Endodermal cell (in vitro differentiated cells): ENCODE data around the gene CTR9. TPM values are rescaled to one million over a fixed set of nuclear protein-coding genes. Genes with fewer than 3 reads are reported as not detected.

Source experiments
- DNase-seq: peaks from one replicate; pipeline ENCODE4 v3.0.0-alpha.2; 2017
- H3K27ac ChIP-seq: 2 replicates; pipeline ENCODE4 v1.5.1; 2013; ENCODE audit warnings: mild to moderate bottlenecking, low read depth, low read length, moderate library complexity
- H3K27me3 ChIP-seq: 2 replicates; pipeline ENCODE4 v1.6.1; 2013; ENCODE audit warnings: mild to moderate bottlenecking, low read length, moderate library complexity; ENCODE audit not compliant: insufficient read depth, control insufficient read depth, poor library complexity, severe bottlenecking
- H3K36me3 ChIP-seq: 2 replicates; pipeline ENCODE4 v1.7.0; 2013; ENCODE audit warnings: mild to moderate bottlenecking, low read length, moderate library complexity; ENCODE audit not compliant: control insufficient read depth, insufficient read depth
- H3K4me1 ChIP-seq: one replicate; pipeline ENCODE4 v1.7.0; 2013; ENCODE audit warnings: low read length; ENCODE audit not compliant: control insufficient read depth, insufficient read depth
- H3K4me3 ChIP-seq: 2 replicates; pipeline ENCODE4 v1.5.1; 2013; ENCODE audit warnings: mild to moderate bottlenecking, low read length, moderate library complexity
- H3K9ac ChIP-seq: 2 replicates; pipeline ENCODE4 v1.6.1; 2013; ENCODE audit warnings: mild to moderate bottlenecking, low read length, moderate library complexity; ENCODE audit not compliant: poor library complexity, severe bottlenecking; ENCODE audit errors: extremely low read depth
- H3K9me3 ChIP-seq: 2 replicates; pipeline ENCODE4 v1.6.1; 2013; ENCODE audit warnings: mild to moderate bottlenecking, low read length, moderate library complexity; ENCODE audit not compliant: control insufficient read depth
- H3K27ac Mint-ChIP-seq: 2 replicates; pipeline ENCODE4 v1.8.0; 2020; ENCODE audit warnings: mixed read lengths
- H3K27me3 Mint-ChIP-seq: 2 replicates; pipeline ENCODE4 v1.8.0; 2021; ENCODE audit warnings: mild to moderate bottlenecking, mixed read lengths; ENCODE audit not compliant: insufficient read depth
- H3K36me3 Mint-ChIP-seq: 2 replicates; pipeline ENCODE4 v1.8.0; 2020; ENCODE audit warnings: low read depth, mixed read lengths
- H3K4me1 Mint-ChIP-seq: 2 replicates; pipeline ENCODE4 v1.8.0; 2020; ENCODE audit warnings: mixed read lengths
- H3K4me3 Mint-ChIP-seq: 2 replicates; pipeline ENCODE4 v1.8.0; 2020; ENCODE audit warnings: mild to moderate bottlenecking, moderate library complexity, mixed read lengths
- H3K9me3 Mint-ChIP-seq: 2 replicates; pipeline ENCODE4 v1.8.0; 2020; ENCODE audit warnings: mild to moderate bottlenecking, mixed read lengths
- WGBS, 2 experiments: methylation state at CpG; one replicate each; pipeline versions ENCODE4 v1.1.5 to v1.1.7; 2013; ENCODE audit warnings: missing lambda C conversion rate in 2 of 2, mixed read lengths in 1 of 2; ENCODE audit not compliant: insufficient coverage in 1 of 2, insufficient read length in 1 of 2; 5-methylcytosine and 5-hydroxymethylcytosine counted together
- total RNA-seq, 2 donors: library from RNA; stranded (reverse); fragmentation: NEBNext Ultra II Directional in 1 of 2; extraction: Animal tissue kit (Norgen Biotek cat#: 25700) in 1 of 2; gene quantifications; 2 replicates in 1 of 2; 3 replicates in 1 of 2; pipeline ENCODE4 v1.2.1, GENCODE V29; 2021
- TF ChIP-seq, protein P1 (sequence below): fragments of 200-600 bp; sonication (generic); conservative IDR thresholded peaks from 2 replicates; pipeline ENCODE4 v1.5.0; 2021; ENCODE audit warnings: antibody characterized with exemption, mild to moderate bottlenecking

Gene CTR9
- total RNA-seq, 2 donors from 2014 or later = 32.7 to 37.5 TPM

DNA sequence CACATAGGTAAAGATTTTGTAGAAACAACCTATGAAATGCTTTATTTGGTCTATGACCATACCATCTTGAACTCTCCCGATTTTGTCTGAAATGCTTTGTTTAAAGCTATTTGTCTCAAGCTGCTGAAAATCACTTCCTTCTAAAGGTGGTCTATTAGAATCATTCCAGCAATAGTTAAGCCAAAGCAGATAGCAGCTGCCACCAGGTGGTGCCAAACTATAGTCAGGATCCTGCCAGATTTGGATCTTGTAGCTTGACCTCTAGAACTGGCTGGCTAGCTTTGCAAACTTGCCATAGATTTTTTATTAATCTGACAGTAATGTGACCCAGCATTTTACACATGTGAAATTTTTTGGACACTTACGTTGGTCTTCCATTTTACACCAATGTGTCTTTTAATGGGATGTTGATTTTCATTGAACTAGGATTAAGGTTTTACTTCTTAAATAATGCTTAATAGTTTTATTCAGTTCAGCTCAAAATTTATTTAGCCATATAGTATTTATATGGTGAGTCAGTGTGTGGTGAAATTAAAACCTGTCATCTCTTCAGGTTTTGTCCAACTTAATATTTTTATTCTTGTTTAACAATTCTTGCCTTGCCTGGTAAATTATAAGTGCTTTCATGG lies 19.7 kb downstream of the CTR9 start:
- H3K36me3 Mint-ChIP-seq = peaks cover 64% of the 10 kb centered on the region
- 72 to 83% methylated on average over 1 to 2 of the region's 2 CpGs for WGBS, 2 experiments

DNA sequence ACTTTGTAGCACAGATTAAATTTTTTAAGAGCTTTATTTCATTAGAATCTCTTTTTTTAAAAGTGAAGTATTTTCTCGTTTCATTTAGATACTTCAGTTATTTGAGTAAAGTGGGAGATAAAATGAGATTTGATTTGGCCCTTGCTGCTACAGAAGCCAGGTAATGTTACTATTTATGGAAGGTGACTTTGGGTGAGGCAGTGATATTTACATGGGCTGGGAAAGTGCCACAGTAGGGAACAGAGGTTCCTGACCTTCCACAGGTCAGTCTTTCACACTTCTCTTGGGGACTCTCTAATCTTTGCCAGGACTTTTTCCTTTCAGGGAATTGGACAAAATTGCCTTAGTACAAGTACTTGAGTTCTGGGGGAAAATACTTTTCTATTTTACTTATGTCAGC lies 20.4 kb downstream of the CTR9 start:
- Mint-ChIP-seq H3K4me1 (peaks cover 2% of the 10 kb centered on the region), H3K27ac (no peak overlapping the region), H3K4me3 (no peak overlapping the region), H3K36me3 (peaks cover 63% of the 10 kb centered on the region), H3K9me3 (no peaks in the 10 kb centered on the region), H3K27me3 (no peaks in the 10 kb centered on the region)
- H3K36me3 ChIP-seq = peaks cover 71% of the 10 kb centered on the region
- H3K4me3 ChIP-seq = no peak overlapping the region
- no peak overlapping the region for H3K27ac ChIP-seq
- no peaks in the 10 kb centered on the region for H3K9me3 ChIP-seq
- H3K9ac ChIP-seq = no peak overlapping the region
- TF ChIP-seq, protein P1, sequence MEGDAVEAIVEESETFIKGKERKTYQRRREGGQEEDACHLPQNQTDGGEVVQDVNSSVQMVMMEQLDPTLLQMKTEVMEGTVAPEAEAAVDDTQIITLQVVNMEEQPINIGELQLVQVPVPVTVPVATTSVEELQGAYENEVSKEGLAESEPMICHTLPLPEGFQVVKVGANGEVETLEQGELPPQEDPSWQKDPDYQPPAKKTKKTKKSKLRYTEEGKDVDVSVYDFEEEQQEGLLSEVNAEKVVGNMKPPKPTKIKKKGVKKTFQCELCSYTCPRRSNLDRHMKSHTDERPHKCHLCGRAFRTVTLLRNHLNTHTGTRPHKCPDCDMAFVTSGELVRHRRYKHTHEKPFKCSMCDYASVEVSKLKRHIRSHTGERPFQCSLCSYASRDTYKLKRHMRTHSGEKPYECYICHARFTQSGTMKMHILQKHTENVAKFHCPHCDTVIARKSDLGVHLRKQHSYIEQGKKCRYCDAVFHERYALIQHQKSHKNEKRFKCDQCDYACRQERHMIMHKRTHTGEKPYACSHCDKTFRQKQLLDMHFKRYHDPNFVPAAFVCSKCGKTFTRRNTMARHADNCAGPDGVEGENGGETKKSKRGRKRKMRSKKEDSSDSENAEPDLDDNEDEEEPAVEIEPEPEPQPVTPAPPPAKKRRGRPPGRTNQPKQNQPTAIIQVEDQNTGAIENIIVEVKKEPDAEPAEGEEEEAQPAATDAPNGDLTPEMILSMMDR = no peak
- H3K27me3 ChIP-seq = no peaks in the 10 kb centered on the region
- no peaks in the 10 kb centered on the region for H3K4me1 ChIP-seq
- 97% methylated on average over 1 of the region's 1 CpG; no CpG with 5 or more reads in 1 of the 2 experiments for WGBS, 2 experiments
- DNase-seq = no peak

More for the DNA sequence above, 19.7 kb downstream of the CTR9 start:
- Histone ChIP-seq H3K27ac (no peak overlapping the region), H3K4me1 (no peaks in the 10 kb centered on the region), H3K4me3 (no peak overlapping the region), H3K9me3 (no peaks in the 10 kb centered on the region), H3K27me3 (no peaks in the 10 kb centered on the region), H3K9ac (no peak overlapping the region), H3K36me3 (peaks cover 66% of the 10 kb centered on the region)
- H3K27ac Mint-ChIP-seq = no peak overlapping the region
- no peaks in the 10 kb centered on the region for H3K9me3 Mint-ChIP-seq
- peak; percentile 86 for DNase-seq
- H3K4me1 Mint-ChIP-seq = peaks cover 3% of the 10 kb centered on the region
- TF ChIP-seq, protein P1 = peak; percentile 90
- no peaks in the 10 kb centered on the region for H3K27me3 Mint-ChIP-seq
- no peak overlapping the region for H3K4me3 Mint-ChIP-seq

DNA sequence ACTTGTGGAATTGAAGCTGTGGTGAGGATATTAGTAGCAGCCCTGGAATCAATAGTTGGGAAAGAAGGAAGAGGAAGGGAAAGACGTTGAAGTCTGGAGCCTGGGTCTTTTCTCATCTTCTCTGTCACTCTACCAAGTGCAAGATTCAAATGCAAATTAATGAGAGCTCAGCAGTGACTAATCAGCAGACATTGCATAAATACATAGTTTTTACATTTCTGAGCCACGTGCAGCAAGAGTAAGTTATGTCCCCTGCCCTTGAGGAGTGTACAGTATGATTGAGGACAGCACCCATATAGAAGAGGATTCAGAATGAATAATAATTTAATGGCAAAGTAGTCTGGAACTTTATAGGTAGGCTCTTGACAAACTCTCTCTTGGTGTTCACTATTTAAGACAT lies 23.8 kb downstream of the CTR9 start:
- Mint-ChIP-seq H3K27ac (no peak overlapping the region), H3K4me1 (no peaks in the 10 kb centered on the region), H3K4me3 (no peak overlapping the region), H3K9me3 (no peaks in the 10 kb centered on the region), H3K27me3 (no peaks in the 10 kb centered on the region), H3K36me3 (peaks cover 76% of the 10 kb centered on the region)
- no peak overlapping the region for H3K27ac ChIP-seq
- no peak overlapping the region for H3K9ac ChIP-seq
- H3K36me3 ChIP-seq = peaks cover 94% of the 10 kb centered on the region
- no peak overlapping the region for H3K4me3 ChIP-seq
- H3K27me3 ChIP-seq = no peaks in the 10 kb centered on the region
- no peaks in the 10 kb centered on the region for H3K4me1 ChIP-seq
- no peaks in the 10 kb centered on the region for H3K9me3 ChIP-seq
- 78 to 100% methylated on average over 1 to 2 of the region's 2 CpGs for WGBS, 2 experiments
- DNase-seq = no peak
- TF ChIP-seq, protein P1 = no peak
